Liver (tissue), 9 donors: Measurements from ENCODE around the gene SOCS3. TPM values are rescaled to one million over a fixed set of nuclear protein-coding genes. Genes with fewer than 3 reads are reported as not detected.

ENCODE experiments used
- DNase-seq: peaks from one replicate; pipeline ENCODE4 v3.0.0-alpha.2; 2017; ENCODE audit warnings: low spot score
- H3K27ac ChIP-seq, 2 donors: one replicate each; pipeline ENCODE4 v1.7.0; 2013; ENCODE audit warnings: inconsistent platforms in 2 of 2, low read length in 2 of 2, control low read depth in 1 of 2, low read depth in 1 of 2, mild to moderate bottlenecking in 1 of 2
- H3K27me3 ChIP-seq, 4 donors: one replicate each; pipeline versions ENCODE4 v1.6.1 to v1.7.0; 2013; ENCODE audit warnings: low read length in 3 of 4, inconsistent platforms in 1 of 4, mild to moderate bottlenecking in 1 of 4, moderate library complexity in 1 of 4; ENCODE audit not compliant: control insufficient read depth in 4 of 4, insufficient read depth in 4 of 4
- H3K36me3 ChIP-seq, 4 donors: one replicate each; pipeline versions ENCODE4 v1.6.1 to v1.7.0; 2013; ENCODE audit warnings: low read length in 3 of 4, mild to moderate bottlenecking in 3 of 4, low read depth in 1 of 4, moderate library complexity in 1 of 4; ENCODE audit not compliant: control insufficient read depth in 4 of 4, insufficient read depth in 3 of 4
- H3K4me1 ChIP-seq, 4 donors: one replicate each; pipeline versions ENCODE4 v1.6.1 to v1.7.0; 2013; ENCODE audit warnings: low read length in 3 of 4, mild to moderate bottlenecking in 3 of 4, moderate library complexity in 1 of 4; ENCODE audit not compliant: control insufficient read depth in 4 of 4, insufficient read depth in 4 of 4
- H3K4me3 ChIP-seq, 3 donors: one replicate each; pipeline versions ENCODE4 v1.6.1 to v1.7.0; 2013; ENCODE audit warnings: low read length in 3 of 3, control low read depth in 1 of 3, low read depth in 1 of 3, mild to moderate bottlenecking in 1 of 3
- H3K9ac ChIP-seq, 2 donors: one replicate each; pipeline ENCODE4 v1.7.0; 2013; ENCODE audit warnings: low read length in 2 of 2, mild to moderate bottlenecking in 2 of 2, moderate library complexity in 2 of 2, control low read depth in 1 of 2, low read depth in 1 of 2
- H3K9me3 ChIP-seq, 4 donors: one replicate each; pipeline versions ENCODE4 v1.6.1 to v1.7.0; 2013; ENCODE audit warnings: low read length in 3 of 4; ENCODE audit not compliant: control insufficient read depth in 4 of 4
- EGR1 ChIP-seq, 2 donors: IDR thresholded peaks; 2 replicates each; pipeline ENCODE4 v1.6.1; 2016 to 2018; ENCODE audit warnings: antibody characterized with exemption in 2 of 2, low read depth in 2 of 2
- FOXA1 ChIP-seq: IDR thresholded peaks from 2 replicates; pipeline ENCODE4 v1.6.1; 2016; ENCODE audit warnings: antibody characterized with exemption
- FOXA2 ChIP-seq: IDR thresholded peaks from 2 replicates; pipeline ENCODE4 v1.6.1; 2016; ENCODE audit warnings: antibody characterized with exemption
- GABPA ChIP-seq, 2 donors: IDR thresholded peaks in 1 of 2; conservative IDR thresholded peaks in 1 of 2; 2 replicates each; pipeline ENCODE4 v1.6.1; 2016; ENCODE audit warnings: antibody characterized with exemption in 2 of 2, mild to moderate bottlenecking in 1 of 2, moderate library complexity in 1 of 2
- HNF4A ChIP-seq, 2 donors: conservative IDR thresholded peaks; 2 replicates each; pipeline ENCODE4 v1.6.1; 2016; ENCODE audit warnings: antibody characterized with exemption in 2 of 2, mild to moderate bottlenecking in 2 of 2
- HNF4G ChIP-seq: IDR thresholded peaks from 2 replicates; pipeline ENCODE4 v1.6.1; 2016; ENCODE audit warnings: antibody characterized with exemption
- JUND ChIP-seq, 2 donors: IDR thresholded peaks; 2 replicates each; pipeline ENCODE4 v1.6.1; 2016; ENCODE audit warnings: antibody characterized with exemption in 2 of 2
- NR2F2 ChIP-seq: IDR thresholded peaks from 2 replicates; pipeline ENCODE4 v1.6.1; 2016; ENCODE audit warnings: antibody characterized with exemption
- RAD21 ChIP-seq, 2 donors: IDR thresholded peaks; 2 replicates each; pipeline ENCODE4 v1.6.1; 2016; ENCODE audit warnings: antibody characterized with exemption in 2 of 2, mild to moderate bottlenecking in 2 of 2
- RXRA ChIP-seq, 2 donors: IDR thresholded peaks; 2 replicates each; pipeline ENCODE4 v1.6.1; 2017 to 2018; ENCODE audit warnings: antibody characterized with exemption in 2 of 2, mild to moderate bottlenecking in 1 of 2
- SP1 ChIP-seq: IDR thresholded peaks from 2 replicates; pipeline ENCODE4 v1.6.1; 2018; ENCODE audit warnings: antibody characterized with exemption, mild to moderate bottlenecking
- TAF1 ChIP-seq: conservative IDR thresholded peaks from 2 replicates; pipeline ENCODE4 v1.6.1; 2016; ENCODE audit warnings: antibody characterized with exemption, mild to moderate bottlenecking
- YY1 ChIP-seq: IDR thresholded peaks from 2 replicates; pipeline ENCODE4 v1.6.1; 2016; ENCODE audit warnings: antibody characterized with exemption, mild to moderate bottlenecking
- WGBS: extraction: QIAGEN DNeasy Blood & Tissue Kit; methylation state at CpG from one replicate; pipeline ENCODE4 v1.1.7; 2013; 5-methylcytosine and 5-hydroxymethylcytosine counted together
- polyA plus RNA-seq, 2 donors: library from polyadenylated mRNA; stranded (reverse) in 1 of 2; unstranded in 1 of 2; fragments of 200-250 nt in 1 of 2; fragments of >200 nt in 1 of 2; fragmentation: Nextera tagmentation in 1 of 2; extraction: Ambion mirVana in 1 of 2; gene quantifications; one replicate each; pipeline versions ENCODE4 v1.2.1 to v1.2.3, GENCODE V29; 2013 to 2015
- total RNA-seq, 2 donors: library from RNA; depleted of rRNA; stranded (reverse); fragments of >200 nt; gene quantifications; one replicate each; pipeline ENCODE4 v1.2.3, GENCODE V29; 2014
- TF ChIP-seq, protein P1 (sequence below): IDR thresholded peaks from 2 replicates; pipeline ENCODE4 v1.6.1; 2016; ENCODE audit warnings: antibody characterized with exemption
- TF ChIP-seq, protein P2 (sequence below): IDR thresholded peaks from 2 replicates; pipeline ENCODE4 v1.6.1; 2016; ENCODE audit warnings: antibody characterized with exemption, mild to moderate bottlenecking
- TF ChIP-seq, protein P3 (sequence below): fragments of 150-350 bp; IDR thresholded peaks from 2 replicates; pipeline ENCODE4 v1.5.1; 2017; ENCODE audit warnings: improper control_type of control experiment, low read depth, low read length; ENCODE audit not compliant: missing input control
- TF ChIP-seq, protein P4 (sequence below): IDR thresholded peaks from 2 replicates; pipeline ENCODE4 v1.6.1; 2016; ENCODE audit warnings: antibody characterized with exemption
- TF ChIP-seq, protein P5 (sequence below): IDR thresholded peaks from 2 replicates; pipeline ENCODE4 v1.6.1; 2016; ENCODE audit warnings: antibody characterized with exemption
- donor health status: healthy.
- donor health status: healthy.
- donor health status: healthy.
- donor health status: healthy.
- donor health status: healthy.

The SOCS3 gene
- total and polyA plus RNA-seq, 4 donors: 12.2 to 48.0 (median 18.3) TPM

DNA sequence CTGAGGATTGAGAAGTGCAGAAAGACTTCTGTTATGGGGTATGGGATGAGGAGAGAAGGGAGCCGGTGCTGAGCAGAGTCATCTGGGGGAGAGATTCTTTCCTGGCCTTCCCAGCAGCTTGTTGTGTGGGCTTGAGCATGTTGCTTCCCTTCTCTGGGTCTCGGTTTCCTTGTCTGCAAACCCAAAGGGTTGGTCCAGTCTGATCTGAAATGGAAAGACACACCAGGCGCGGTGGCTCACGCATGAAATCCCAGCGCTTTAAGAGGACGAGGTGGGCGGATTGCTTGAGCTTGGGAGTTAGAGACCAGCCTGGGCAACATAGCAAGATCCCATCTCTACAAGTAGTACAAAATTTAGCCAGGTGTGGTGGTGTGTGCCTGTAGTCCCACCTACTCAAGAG lies 6.0 kb downstream of the SOCS3 start:
- no peak for TF ChIP-seq SP1
- TF ChIP-seq, protein P1, sequence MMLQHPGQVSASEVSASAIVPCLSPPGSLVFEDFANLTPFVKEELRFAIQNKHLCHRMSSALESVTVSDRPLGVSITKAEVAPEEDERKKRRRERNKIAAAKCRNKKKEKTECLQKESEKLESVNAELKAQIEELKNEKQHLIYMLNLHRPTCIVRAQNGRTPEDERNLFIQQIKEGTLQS: no peak
- Histone ChIP-seq H3K9me3 (no peaks in the 10 kb centered on the region), H3K27ac (peak overlapping the region; percentile 81), H3K36me3 (peaks cover 0 to 16% (median 6%) of the 10 kb centered on the region in 4 donors), H3K9ac (no peak overlapping the region), H3K27me3 (no peaks in the 10 kb centered on the region), H3K4me3 (no peak overlapping the region), H3K4me1 (peaks cover 20 to 64% (median 55%) of the 10 kb centered on the region in 4 donors)
- WGBS: 96% methylated on average over 8 of the region's 8 CpGs
- DNase-seq: no peak

DNA sequence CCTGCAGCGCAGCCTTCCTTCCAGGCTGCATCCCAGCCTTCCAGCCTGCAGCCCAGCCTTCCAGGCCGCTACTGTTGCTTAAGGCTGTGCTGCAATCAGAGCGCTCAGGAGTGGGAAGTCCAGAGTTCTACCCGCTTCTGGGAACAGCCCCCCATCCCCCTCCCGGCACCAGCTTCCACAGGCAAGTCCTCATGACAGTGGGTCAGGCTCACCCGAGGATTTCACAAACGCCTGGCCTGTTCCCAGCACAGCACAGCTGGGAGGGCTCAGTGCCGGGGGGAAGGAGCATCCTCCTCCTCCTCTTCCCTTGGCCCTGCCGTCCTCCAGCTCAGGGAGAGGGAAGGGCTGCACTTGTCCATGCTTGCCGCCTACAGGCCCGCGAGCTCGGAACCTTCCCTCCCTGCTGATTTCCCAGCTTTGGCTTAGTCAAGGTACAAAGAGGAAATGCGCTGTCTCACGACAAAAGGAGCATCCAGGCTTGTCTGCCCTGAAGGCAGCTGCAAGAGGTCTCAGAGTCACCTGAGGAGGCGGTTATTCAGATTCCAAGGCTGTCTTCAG lies 8.3 kb downstream of the SOCS3 start:
- Histone ChIP-seq H3K4me3 (peak overlapping the region in 1 of 3 donors; percentile 18), H3K9me3 (no peaks in the 10 kb centered on the region), H3K4me1 (peaks cover 20 to 50% (median 45%) of the 10 kb centered on the region in 4 donors), H3K36me3 (no peaks in the 10 kb centered on the region), H3K9ac (no peak overlapping the region), H3K27me3 (no peaks in the 10 kb centered on the region), H3K27ac (peak overlapping the region; percentile 68 to 81)
- TF ChIP-seq, protein P2, sequence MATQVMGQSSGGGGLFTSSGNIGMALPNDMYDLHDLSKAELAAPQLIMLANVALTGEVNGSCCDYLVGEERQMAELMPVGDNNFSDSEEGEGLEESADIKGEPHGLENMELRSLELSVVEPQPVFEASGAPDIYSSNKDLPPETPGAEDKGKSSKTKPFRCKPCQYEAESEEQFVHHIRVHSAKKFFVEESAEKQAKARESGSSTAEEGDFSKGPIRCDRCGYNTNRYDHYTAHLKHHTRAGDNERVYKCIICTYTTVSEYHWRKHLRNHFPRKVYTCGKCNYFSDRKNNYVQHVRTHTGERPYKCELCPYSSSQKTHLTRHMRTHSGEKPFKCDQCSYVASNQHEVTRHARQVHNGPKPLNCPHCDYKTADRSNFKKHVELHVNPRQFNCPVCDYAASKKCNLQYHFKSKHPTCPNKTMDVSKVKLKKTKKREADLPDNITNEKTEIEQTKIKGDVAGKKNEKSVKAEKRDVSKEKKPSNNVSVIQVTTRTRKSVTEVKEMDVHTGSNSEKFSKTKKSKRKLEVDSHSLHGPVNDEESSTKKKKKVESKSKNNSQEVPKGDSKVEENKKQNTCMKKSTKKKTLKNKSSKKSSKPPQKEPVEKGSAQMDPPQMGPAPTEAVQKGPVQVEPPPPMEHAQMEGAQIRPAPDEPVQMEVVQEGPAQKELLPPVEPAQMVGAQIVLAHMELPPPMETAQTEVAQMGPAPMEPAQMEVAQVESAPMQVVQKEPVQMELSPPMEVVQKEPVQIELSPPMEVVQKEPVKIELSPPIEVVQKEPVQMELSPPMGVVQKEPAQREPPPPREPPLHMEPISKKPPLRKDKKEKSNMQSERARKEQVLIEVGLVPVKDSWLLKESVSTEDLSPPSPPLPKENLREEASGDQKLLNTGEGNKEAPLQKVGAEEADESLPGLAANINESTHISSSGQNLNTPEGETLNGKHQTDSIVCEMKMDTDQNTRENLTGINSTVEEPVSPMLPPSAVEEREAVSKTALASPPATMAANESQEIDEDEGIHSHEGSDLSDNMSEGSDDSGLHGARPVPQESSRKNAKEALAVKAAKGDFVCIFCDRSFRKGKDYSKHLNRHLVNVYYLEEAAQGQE: peak; percentile 79
- TF ChIP-seq JUND (IDR thresholded peaks at IDR 0.05) (peak; percentile 85 to 88), NR2F2 (peak; percentile 88), HNF4G (peak; percentile 99), YY1 (peak; percentile 56), TAF1 (peak; percentile 70), FOXA1 (peak; percentile 70), FOXA2 (peak; percentile 48), RAD21 (IDR thresholded peaks at IDR 0.05) (peak; percentile 60 to 74), RXRA (IDR thresholded peaks at IDR 0.05) (peak; percentile 97 to 98), HNF4A (conservative IDR thresholded peaks at IDR 0.05) (peak; percentile 92 to 95), EGR1 (IDR thresholded peaks at IDR 0.05; ENCODE audit: low read depth in 2 of 2) (peak; percentile 81 to 94), SP1 (peak; percentile 98), GABPA (IDR thresholded peaks at IDR 0.05 in 1 of 2, conservative IDR thresholded peaks at IDR 0.05 in 1 of 2) (peak in 1 of 2 donors; percentile 56)
- TF ChIP-seq, protein P3, sequence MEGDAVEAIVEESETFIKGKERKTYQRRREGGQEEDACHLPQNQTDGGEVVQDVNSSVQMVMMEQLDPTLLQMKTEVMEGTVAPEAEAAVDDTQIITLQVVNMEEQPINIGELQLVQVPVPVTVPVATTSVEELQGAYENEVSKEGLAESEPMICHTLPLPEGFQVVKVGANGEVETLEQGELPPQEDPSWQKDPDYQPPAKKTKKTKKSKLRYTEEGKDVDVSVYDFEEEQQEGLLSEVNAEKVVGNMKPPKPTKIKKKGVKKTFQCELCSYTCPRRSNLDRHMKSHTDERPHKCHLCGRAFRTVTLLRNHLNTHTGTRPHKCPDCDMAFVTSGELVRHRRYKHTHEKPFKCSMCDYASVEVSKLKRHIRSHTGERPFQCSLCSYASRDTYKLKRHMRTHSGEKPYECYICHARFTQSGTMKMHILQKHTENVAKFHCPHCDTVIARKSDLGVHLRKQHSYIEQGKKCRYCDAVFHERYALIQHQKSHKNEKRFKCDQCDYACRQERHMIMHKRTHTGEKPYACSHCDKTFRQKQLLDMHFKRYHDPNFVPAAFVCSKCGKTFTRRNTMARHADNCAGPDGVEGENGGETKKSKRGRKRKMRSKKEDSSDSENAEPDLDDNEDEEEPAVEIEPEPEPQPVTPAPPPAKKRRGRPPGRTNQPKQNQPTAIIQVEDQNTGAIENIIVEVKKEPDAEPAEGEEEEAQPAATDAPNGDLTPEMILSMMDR: no peak
- TF ChIP-seq, protein P4, sequence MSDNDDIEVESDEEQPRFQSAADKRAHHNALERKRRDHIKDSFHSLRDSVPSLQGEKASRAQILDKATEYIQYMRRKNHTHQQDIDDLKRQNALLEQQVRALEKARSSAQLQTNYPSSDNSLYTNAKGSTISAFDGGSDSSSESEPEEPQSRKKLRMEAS: peak; percentile 99
- TF ChIP-seq, protein P5, sequence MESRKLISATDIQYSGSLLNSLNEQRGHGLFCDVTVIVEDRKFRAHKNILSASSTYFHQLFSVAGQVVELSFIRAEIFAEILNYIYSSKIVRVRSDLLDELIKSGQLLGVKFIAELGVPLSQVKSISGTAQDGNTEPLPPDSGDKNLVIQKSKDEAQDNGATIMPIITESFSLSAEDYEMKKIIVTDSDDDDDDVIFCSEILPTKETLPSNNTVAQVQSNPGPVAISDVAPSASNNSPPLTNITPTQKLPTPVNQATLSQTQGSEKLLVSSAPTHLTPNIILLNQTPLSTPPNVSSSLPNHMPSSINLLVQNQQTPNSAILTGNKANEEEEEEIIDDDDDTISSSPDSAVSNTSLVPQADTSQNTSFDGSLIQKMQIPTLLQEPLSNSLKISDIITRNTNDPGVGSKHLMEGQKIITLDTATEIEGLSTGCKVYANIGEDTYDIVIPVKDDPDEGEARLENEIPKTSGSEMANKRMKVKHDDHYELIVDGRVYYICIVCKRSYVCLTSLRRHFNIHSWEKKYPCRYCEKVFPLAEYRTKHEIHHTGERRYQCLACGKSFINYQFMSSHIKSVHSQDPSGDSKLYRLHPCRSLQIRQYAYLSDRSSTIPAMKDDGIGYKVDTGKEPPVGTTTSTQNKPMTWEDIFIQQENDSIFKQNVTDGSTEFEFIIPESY: peak; percentile 86
- TF ChIP-seq, protein P1: peak; percentile 88
- WGBS: 18% methylated on average over 16 of the region's 16 CpGs
- peak; percentile 58 for DNase-seq
